LNCaP clone FGC (cell line): ENCODE data around the gene ZBTB16.
"Not testable (repeated sequence)": the region's sequence is repeated elsewhere in the genome, so short reads cannot be mapped to it uniquely, and the experiment has no call there.

Experiments used
- DNase-seq: peaks from one replicate; pipeline ENCODE4 v3.0.0-alpha.2; 2011; ENCODE audit warnings: low read depth
- H3K4me3 ChIP-seq: 2 replicates; pipeline ENCODE4 v1.5.1; 2011; ENCODE audit warnings: mild to moderate bottlenecking, low read depth, low read length, control low read depth
- TF ChIP-seq, protein P1 (sequence below): IDR thresholded peaks from 2 replicates; pipeline ENCODE4 v1.5.1; 2012; ENCODE audit warnings: mild to moderate bottlenecking; ENCODE audit not compliant: control insufficient read depth, insufficient read depth; ENCODE audit errors: extremely low read depth

The ZBTB16 gene

DNA sequence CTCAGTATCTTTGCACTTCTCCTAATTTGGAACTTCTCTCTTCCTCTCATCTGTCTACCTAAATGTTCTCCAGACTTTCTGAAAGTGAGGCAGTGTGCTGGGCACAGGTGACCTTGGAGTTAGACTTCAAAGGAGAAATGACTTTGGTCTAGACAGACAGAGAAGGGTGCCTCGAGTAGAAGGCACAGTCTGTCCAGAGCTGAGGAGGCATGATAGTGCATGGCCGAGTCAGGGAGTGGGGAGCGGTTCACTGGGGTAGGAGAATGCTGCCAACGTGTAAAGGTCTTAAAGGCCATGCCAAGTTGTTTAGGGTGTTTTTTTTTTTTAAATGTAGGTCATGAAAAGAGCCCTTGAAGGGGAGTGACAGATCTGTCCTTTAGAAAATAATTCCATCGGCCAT lies 17.3 kb upstream of the ZBTB16 start:
- DNase-seq: no peak
- no peak overlapping the region for H3K4me3 ChIP-seq
- TF ChIP-seq, protein P1, sequence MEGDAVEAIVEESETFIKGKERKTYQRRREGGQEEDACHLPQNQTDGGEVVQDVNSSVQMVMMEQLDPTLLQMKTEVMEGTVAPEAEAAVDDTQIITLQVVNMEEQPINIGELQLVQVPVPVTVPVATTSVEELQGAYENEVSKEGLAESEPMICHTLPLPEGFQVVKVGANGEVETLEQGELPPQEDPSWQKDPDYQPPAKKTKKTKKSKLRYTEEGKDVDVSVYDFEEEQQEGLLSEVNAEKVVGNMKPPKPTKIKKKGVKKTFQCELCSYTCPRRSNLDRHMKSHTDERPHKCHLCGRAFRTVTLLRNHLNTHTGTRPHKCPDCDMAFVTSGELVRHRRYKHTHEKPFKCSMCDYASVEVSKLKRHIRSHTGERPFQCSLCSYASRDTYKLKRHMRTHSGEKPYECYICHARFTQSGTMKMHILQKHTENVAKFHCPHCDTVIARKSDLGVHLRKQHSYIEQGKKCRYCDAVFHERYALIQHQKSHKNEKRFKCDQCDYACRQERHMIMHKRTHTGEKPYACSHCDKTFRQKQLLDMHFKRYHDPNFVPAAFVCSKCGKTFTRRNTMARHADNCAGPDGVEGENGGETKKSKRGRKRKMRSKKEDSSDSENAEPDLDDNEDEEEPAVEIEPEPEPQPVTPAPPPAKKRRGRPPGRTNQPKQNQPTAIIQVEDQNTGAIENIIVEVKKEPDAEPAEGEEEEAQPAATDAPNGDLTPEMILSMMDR: no peak

DNA sequence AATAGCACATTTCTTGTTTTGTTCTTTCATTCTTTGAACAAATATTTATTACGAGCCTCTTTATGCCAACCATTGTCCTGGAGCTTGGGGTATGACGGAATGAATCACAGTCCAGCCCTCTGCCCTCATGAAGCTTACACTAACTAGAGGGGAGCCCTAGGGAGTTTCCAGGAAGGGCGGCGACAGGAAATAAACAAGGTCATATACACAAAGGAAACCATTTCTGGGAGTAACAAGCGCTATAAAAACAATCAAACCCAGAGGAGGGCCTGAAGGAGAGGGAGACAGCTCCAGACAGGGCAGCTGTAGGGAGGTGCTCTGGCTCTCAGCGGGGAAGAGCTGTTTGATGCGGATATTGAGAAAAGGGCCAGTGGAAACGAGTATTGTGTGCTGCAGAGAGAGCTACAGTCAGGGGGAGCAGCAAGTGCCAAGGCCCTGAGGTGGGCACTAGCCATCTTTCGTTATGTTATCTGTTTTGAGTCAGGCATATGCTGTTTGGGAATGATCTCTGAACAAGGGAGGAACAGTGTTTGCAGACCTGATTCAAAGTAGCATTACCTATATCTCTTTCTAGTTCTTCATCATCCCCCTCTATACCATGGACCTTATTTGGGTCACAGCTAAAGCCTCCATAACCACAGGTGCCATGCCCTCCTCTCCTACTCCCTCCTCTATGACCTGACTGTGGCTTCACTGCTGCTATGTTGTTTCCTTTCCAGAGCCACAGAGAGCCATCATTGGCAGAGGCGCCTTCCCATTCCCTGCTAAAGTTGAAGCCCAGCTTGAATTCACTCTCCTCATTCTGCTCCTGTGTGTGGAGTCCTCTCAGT lies 15.3 kb upstream of the ZBTB16 start:
- H3K4me3 ChIP-seq: no peak overlapping the region
- TF ChIP-seq, protein P1: no peak
- DNase-seq: no peak

DNA sequence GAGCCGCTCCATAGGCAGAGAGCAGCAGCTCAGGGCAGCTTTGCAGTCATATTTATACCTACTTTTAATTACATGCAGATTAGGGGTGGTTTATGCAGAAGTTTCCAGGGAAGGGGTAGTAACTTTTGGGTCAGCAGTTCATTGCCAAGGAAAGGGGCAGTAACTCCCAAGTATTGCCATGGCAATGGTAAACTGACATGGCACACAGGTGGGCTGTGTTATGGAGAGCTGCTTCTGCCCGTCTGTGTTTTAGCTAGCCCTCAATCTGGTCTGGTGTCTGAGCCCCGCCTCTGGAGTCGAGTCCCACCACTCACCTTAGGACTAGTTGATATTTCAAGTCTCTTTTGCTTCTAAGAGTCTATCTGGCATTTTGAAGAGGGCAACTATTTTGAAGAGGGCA lies 12.2 kb upstream of the ZBTB16 start:
- TF ChIP-seq, protein P1: no peak
- DNase-seq: no peak

DNA sequence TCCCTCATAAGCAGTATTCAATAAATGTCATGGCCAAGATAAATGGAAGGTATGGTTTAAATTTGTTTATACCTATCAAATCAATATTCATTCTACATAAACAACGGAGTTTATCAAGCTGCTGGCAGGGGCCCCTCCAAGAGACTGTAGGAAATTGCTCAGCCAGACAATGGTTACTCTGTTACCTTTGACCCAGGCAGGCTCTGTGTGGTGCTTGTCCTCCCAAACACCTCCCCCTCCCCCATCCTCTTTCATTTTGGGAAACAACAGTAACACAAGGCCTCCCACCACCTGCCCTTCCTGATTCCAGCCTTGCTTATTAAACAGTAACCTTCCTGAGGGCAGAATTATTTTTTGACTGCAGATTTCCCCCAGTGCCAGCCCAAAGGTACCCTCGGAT lies 10.5 kb upstream of the ZBTB16 start:
- no peak overlapping the region for H3K4me3 ChIP-seq
- no peak for DNase-seq
- TF ChIP-seq, protein P1: no peak

More for the DNA sequence above, 12.2 kb upstream of the ZBTB16 start:
- H3K4me3 ChIP-seq: no peak overlapping the region

DNA sequence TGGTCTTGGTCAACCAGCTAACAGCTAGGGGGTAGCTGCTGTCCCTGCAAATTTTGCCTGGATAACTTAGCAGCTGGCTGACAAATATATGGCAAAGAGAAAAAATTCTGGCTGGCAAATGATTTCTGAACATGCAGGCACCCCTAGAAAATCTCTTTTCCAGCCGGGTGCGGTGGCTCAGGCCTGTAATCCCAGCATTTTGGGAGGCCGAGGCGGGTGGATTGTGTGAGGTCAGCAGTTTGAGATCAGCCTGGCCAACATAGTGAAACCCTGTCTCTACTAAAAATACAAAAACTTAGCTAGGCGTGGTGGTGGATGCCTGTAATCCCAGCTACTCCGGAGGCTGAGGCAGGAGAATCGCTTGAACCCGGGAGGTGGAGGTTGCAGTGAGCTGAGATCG lies 9.7 kb upstream of the ZBTB16 start:
- H3K4me3 ChIP-seq: not testable (repeated sequence)

DNA sequence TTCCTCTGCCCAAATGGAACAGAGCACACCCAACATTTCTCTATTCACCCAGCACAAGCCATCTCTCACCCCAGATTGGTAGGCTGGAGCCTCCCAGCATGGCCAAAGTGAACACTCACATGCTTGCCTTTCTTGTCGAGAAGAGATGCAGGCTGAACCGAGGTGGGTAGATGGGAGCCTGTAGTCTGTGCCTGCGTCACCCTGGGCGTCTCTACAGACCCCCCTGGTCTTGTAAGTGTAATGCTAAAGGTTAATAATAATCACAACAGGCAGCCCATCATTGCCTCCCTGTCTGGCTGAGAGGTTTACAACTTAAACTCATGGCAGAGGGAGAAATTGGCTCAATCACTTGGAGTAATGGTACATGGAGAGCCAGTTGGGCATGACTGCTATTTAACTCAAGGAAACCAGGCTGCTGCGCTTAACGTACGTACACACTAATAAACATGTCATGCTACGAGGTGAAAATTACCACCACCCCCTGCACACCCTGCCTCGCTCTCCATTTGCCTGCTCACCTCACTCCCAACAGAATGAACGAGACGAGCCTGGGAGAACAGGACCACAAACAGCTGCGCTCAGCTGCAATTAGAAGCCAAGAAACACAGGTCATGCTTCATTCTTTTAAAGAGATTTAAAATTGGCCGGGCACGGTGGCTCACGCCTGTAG lies 9.1 kb upstream of the ZBTB16 start:
- TF ChIP-seq, protein P1: no peak
- no peak for DNase-seq
- H3K4me3 ChIP-seq: no peak overlapping the region

More for the DNA sequence above, 9.7 kb upstream of the ZBTB16 start:
- DNase-seq: not testable (repeated sequence)

DNA sequence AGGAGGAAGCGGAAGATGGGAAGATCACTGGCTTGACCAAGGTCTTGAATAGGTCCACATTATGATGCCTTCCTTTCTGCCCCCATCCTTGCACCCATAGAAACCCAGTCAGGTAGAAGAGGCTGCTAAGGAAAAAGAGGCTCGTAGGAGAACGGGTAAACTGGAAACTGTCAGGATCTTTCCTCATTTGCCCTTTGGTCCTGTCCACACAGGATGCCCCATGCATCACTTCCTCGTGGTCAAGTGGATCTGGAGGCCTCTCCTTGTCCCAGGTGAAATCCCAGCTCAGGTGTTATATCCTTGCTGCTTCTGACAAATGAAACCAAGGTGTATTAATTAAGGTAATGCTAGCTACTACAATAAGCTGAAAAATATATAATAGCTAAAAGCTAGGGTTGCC lies 8.0 kb upstream of the ZBTB16 start:
- no peak overlapping the region for H3K4me3 ChIP-seq
- no peak for DNase-seq
- TF ChIP-seq, protein P1: no peak
